C4-2B (cell line): ENCODE measurements around the gene ZNF598.

ENCODE experiments used
- CTCF ChIP-seq: fragments of 450-650 bp; conservative IDR thresholded peaks from 2 replicates; pipeline ENCODE4 v1.5.1; 2017; ENCODE audit warnings: mild to moderate bottlenecking
- ZFX ChIP-seq: fragments of 450-650 bp; IDR thresholded peaks from 2 replicates; pipeline ENCODE4 v1.6.1; 2017

DNA sequence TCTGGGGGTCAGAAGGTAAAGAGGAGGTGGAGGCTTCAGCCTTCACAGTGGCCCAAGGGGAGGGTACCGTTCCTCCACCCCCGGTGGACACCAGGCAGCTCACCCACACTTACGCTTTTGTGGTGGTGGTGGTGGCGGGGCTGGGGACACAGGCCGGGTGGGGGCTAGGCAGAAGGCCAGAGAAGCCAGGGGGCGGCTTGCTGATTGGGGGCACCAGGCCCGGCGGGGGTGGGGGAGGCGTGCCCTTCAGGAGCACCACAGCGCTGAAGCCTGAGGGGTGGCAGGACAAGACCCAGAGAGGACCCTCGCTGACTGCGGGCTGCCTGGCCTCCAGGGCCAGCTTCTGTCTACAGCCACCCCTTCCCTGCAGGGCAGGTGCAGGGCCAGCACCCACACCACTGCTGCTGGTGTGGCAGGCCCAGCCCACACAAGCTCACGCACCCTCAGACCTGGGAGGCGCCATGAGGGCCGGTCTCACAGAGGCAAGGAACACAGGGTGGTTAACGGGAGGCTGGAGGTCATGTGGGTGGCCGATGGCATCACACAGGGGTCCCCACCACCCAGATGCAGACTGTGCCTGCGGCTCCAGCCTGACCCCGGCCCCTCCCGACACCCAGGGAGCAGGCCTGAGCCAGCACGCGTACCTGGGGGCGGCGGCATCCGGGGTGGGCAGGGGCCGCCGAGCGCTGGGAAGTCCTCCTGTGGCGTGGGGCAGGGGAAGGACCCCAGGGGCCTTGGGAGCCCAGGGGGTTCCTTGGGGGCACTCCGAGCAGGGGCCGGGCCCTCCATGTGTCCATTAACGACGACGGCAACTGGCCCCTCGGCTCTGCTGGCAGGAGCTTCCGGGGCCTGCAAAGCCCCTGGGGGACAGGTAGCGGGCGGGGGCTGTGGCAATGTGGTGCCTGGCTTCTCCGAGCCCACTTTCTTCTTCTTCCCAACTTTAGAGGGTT is 10.5 kb downstream of the ZNF598 start:
- TF ChIP-seq CTCF = no peak
- TF ChIP-seq ZFX = no peak
